ENCODE measurements around the gene AGMO. TPM values are rescaled to one million over a fixed set of nuclear protein-coding genes. Genes with fewer than 3 reads are reported as not detected.
"Not testable (repeated sequence)": the region's sequence is repeated elsewhere in the genome, so short reads cannot be mapped to it uniquely, and the experiment has no call there.

The AGMO gene
- total and polyA plus RNA-seq, 12 donors = 0.05 to 0.34 (median 0.15) TPM; not detected in 7

DNA sequence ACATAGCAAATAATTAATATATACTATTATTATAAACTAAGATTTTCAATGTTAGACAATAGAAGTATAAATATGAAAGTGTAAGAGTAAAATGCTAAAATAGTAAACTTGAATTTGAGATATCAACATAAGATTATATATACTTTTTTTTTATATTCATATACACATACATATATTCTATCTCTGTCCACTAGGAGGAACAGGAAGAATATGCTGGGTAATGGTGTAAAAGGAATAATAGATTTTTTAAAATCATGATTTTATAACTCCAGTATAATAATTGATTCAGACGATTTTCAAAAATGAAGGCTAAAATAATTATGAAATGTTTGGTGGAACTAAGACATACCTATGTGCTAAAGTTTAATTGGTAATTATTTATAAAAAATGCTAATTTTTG is 37.7 kb downstream of the AGMO start:
- WGBS, 4 donors = 63 to 79% (median 67%) methylated on average over 1 of the region's 1 CpG

DNA sequence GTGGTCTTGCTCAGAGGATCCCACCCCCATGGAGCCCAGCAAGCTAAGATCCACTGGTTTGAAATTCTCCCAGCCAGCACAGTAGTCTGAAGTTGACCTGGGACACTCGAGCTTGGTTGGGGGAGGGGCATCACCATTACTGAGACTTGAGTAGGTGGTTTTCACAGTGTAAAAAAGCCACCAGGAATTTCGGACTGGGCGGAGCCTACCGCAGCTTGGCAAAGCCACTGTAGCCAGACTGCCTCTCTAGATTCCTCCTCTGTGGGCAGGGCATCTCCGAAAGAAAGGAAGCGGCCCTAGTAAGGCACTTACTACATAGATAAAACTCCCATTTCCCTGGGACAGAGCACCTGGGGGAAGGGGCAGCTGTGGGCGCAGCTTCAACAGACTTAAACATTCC is 44.0 kb downstream of the AGMO start:
- H3K9me3 ChIP-seq (replicated peaks in 1 of 3); H3K36me3 ChIP-seq (replicated peaks in 1 of 2); H3K4me1 ChIP-seq (replicated peaks in 1 of 2); DNase-seq; H3K27ac ChIP-seq; intact Hi-C loops (cut with DNase I); H3K4me3 ChIP-seq; H3K27me3 ChIP-seq: not testable (repeated sequence)
- 79 to 88% (median 84%) methylated on average over 6 to 7 of the region's 7 CpGs for WGBS, 4 donors

More for the DNA sequence above, 37.7 kb downstream of the AGMO start:
- no peaks in the 10 kb centered on the region for H3K36me3 ChIP-seq (replicated peaks in 1 of 2)
- TF ChIP-seq, protein P1, sequence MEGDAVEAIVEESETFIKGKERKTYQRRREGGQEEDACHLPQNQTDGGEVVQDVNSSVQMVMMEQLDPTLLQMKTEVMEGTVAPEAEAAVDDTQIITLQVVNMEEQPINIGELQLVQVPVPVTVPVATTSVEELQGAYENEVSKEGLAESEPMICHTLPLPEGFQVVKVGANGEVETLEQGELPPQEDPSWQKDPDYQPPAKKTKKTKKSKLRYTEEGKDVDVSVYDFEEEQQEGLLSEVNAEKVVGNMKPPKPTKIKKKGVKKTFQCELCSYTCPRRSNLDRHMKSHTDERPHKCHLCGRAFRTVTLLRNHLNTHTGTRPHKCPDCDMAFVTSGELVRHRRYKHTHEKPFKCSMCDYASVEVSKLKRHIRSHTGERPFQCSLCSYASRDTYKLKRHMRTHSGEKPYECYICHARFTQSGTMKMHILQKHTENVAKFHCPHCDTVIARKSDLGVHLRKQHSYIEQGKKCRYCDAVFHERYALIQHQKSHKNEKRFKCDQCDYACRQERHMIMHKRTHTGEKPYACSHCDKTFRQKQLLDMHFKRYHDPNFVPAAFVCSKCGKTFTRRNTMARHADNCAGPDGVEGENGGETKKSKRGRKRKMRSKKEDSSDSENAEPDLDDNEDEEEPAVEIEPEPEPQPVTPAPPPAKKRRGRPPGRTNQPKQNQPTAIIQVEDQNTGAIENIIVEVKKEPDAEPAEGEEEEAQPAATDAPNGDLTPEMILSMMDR (IDR thresholded peaks at IDR 0.05) = no peak
- no peak for TF ChIP-seq POLR2A (IDR thresholded peaks at IDR 0.05)
- no peak overlapping the region for H3K4me3 ChIP-seq
- H3K4me1 ChIP-seq (replicated peaks in 1 of 2) = no peaks in the 10 kb centered on the region
- H3K27me3 ChIP-seq = no peaks in the 10 kb centered on the region
- no peak for DNase-seq
- no peaks in the 10 kb centered on the region for H3K9me3 ChIP-seq (replicated peaks in 1 of 3)
- H3K27ac ChIP-seq = no peak overlapping the region
- intact Hi-C loops (cut with DNase I) = no loop called here

DNA sequence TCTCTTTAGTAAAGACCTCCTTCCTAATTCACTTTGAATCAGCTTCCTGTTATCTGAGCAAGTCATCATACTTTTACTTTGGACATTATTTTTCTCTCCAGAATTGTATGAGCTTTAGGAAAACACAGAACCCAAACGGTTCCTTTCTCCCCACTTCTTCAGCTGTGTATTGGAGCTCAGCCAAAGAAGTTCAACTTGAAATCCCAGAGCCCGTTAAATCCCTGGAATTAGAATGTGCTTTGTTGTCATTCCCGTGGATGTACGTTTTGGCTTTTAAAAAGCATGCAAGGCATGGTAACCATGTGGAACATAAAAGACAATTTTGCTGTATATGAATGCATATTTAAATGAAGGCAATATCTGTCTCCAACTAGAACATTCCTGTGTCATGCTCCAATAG is 46.6 kb downstream of the AGMO start:
- no peak overlapping the region for H3K4me3 ChIP-seq
- no peaks in the 10 kb centered on the region for H3K36me3 ChIP-seq (replicated peaks in 1 of 2)
- TF ChIP-seq, protein P1 (IDR thresholded peaks at IDR 0.05) = no peak
- TF ChIP-seq POLR2A (IDR thresholded peaks at IDR 0.05) = no peak
- H3K9me3 ChIP-seq (replicated peaks in 1 of 3) = no peaks in the 10 kb centered on the region
- H3K4me1 ChIP-seq (replicated peaks in 1 of 2) = no peaks in the 10 kb centered on the region
- intact Hi-C loops (cut with DNase I) = no loop called here
- no peak overlapping the region for H3K27ac ChIP-seq
- no peak for DNase-seq
- 26 to 42% (median 38%) methylated on average over 4 of the region's 4 CpGs for WGBS, 4 donors
- H3K27me3 ChIP-seq = no peaks in the 10 kb centered on the region

DNA sequence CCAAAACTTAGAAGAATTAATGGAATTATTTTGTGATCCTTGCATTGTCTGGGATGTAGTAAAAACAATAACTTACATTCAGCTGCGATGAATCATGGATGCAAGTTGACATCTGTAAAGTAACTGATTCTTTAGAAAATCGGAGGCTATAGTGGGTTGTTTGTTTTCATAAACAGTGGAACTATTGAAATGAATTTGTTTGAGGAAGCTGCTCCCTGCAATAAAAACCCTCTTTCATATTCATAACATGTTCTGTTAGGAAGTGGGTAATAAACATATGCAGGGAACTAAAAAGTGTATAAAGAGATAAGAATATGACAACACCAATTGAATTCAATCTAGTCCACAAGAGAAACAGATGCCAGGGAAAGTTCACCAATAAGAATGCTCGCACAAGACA is 53.6 kb downstream of the AGMO start:
- 72 to 77% (median 73%) methylated on average over 3 of the region's 3 CpGs for WGBS, 4 donors
- no peak for DNase-seq
- no peak for TF ChIP-seq POLR2A (IDR thresholded peaks at IDR 0.05)
- TF ChIP-seq, protein P1 (IDR thresholded peaks at IDR 0.05) = no peak
- no peaks in the 10 kb centered on the region for H3K4me1 ChIP-seq (replicated peaks in 1 of 2)
- intact Hi-C loops (cut with DNase I) = no loop called here
- H3K27me3 ChIP-seq = no peaks in the 10 kb centered on the region
- no peaks in the 10 kb centered on the region for H3K36me3 ChIP-seq (replicated peaks in 1 of 2)
- H3K4me3 ChIP-seq = no peak overlapping the region
- no peak overlapping the region for H3K27ac ChIP-seq
- no peaks in the 10 kb centered on the region for H3K9me3 ChIP-seq (replicated peaks in 1 of 3)

DNA sequence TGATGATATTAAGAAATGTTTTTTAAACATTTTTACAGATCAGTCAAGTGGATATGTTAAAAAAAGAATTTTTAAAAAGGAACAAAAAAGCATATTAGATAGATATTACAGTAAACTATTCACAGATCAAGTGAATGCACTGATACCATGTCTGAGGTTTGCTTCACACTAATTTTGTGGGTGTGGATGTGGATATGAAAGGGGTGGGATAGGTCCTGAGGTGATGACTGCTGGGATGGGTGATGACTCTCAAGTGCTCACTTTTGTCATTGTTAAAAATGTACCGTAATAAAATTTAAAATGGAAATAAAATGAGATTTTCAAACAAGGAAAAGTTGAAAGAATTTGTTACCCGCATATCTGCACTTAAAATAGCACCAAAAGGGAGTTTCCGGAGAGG is 54.1 kb downstream of the AGMO start:
- 78 to 85% (median 84%) methylated on average over 3 of the region's 3 CpGs for WGBS, 4 donors
- Histone ChIP-seq H3K4me3 (no peak overlapping the region), H3K36me3 (replicated peaks in 1 of 2) (no peaks in the 10 kb centered on the region), H3K9me3 (replicated peaks in 1 of 3) (no peaks in the 10 kb centered on the region), H3K27me3 (no peaks in the 10 kb centered on the region), H3K27ac (no peak overlapping the region), H3K4me1 (replicated peaks in 1 of 2) (no peaks in the 10 kb centered on the region)
- intact Hi-C loops (cut with DNase I) = no loop called here
- no peak for TF ChIP-seq POLR2A (IDR thresholded peaks at IDR 0.05)
- TF ChIP-seq, protein P1 (IDR thresholded peaks at IDR 0.05) = no peak
- no peak for DNase-seq
